ENCODE results near the gene PHF1.
"Not testable (repeated sequence)": the region's sequence is repeated elsewhere in the genome, so short reads cannot be mapped to it uniquely, and the experiment has no call there.

PHF1 gene

GRCh38 chr6:33373960-33374910, 36.6 kb upstream of the PHF1 start:
- H3K9ac ChIP-seq (ENCODE audit: low read length), result no peak overlapping the region
- no peaks in the 10 kb centered on the region for H3K9me2 ChIP-seq (ENCODE audit: low read depth, low read length)
- H3F3A ChIP-seq (ENCODE audit: insufficient read depth, low read length), result no peaks in the 10 kb centered on the region
- no peaks in the 10 kb centered on the region for H3K9me3 ChIP-seq (ENCODE audit: low read length)
- no peaks in the 10 kb centered on the region for H4K20me1 ChIP-seq (ENCODE audit: insufficient read depth, low read length)
- TF ChIP-seq EZH2 (IDR thresholded peaks at IDR 0.05; ENCODE audit: borderline replicate concordance, low read length), result no peak
- TF ChIP-seq CTCF (IDR thresholded peaks at IDR 0.05; ENCODE audit: low read length), result no peak
- H3K4me3 ChIP-seq (ENCODE audit: low read depth, low read length, poor library complexity, severe bottlenecking), result no peak overlapping the region
- H2AFZ ChIP-seq (ENCODE audit: low read length), result no peak overlapping the region
- no peaks in the 10 kb centered on the region; the same call in 1 of the 2 replicates for H3K36me3 ChIP-seq (ENCODE audit: insufficient read depth, low read length)
- H3K27me3 ChIP-seq (ENCODE audit: insufficient read depth, low read length), result no peaks in the 10 kb centered on the region; the same call in 1 of the 2 replicates
- no peak overlapping the region for H3K27ac ChIP-seq (ENCODE audit: low read depth, low read length, poor library complexity, severe bottlenecking)
- no peaks in the 10 kb centered on the region for H3K4me1 ChIP-seq (ENCODE audit: insufficient read depth, low read length, severe bottlenecking)
- no peaks in the 10 kb centered on the region for H3K79me2 ChIP-seq (ENCODE audit: insufficient read depth, low read length)
- H3K4me2 ChIP-seq (ENCODE audit: low read length), result no peak overlapping the region

- Histone ChIP-seq H3K4me2 (ENCODE audit: low read length) (no peak overlapping the region), H3K9ac (ENCODE audit: low read length) (no peak overlapping the region), H3K9me2 (ENCODE audit: low read depth, low read length) (no peaks in the 10 kb centered on the region), H3K9me3 (ENCODE audit: low read length) (no peaks in the 10 kb centered on the region), H4K20me1 (ENCODE audit: insufficient read depth, low read length) (no peaks in the 10 kb centered on the region), H3K36me3 (ENCODE audit: insufficient read depth, low read length) (no peaks in the 10 kb centered on the region; the same call in 1 of the 2 replicates), H3K79me2 (ENCODE audit: insufficient read depth, low read length) (no peaks in the 10 kb centered on the region), H3K4me1 (ENCODE audit: insufficient read depth, low read length, severe bottlenecking) (no peaks in the 10 kb centered on the region), H3F3A (ENCODE audit: insufficient read depth, low read length) (no peaks in the 10 kb centered on the region), H3K4me3 (ENCODE audit: low read depth, low read length, poor library complexity, severe bottlenecking) (no peak overlapping the region), H3K27ac (ENCODE audit: low read depth, low read length, poor library complexity, severe bottlenecking) (no peak overlapping the region), H3K27me3 (ENCODE audit: insufficient read depth, low read length) (no peaks in the 10 kb centered on the region; the same call in 1 of the 2 replicates), H2AFZ (ENCODE audit: low read length) (no peak overlapping the region)
- no peak for TF ChIP-seq EZH2 (IDR thresholded peaks at IDR 0.05; ENCODE audit: borderline replicate concordance, low read length)
- no peak for TF ChIP-seq CTCF (IDR thresholded peaks at IDR 0.05; ENCODE audit: low read length)
Measured at GRCh38 chr6:33375143-33375671, 35.6 kb upstream of the PHF1 start.

GRCh38 chr6:33377171-33377570, 33.6 kb upstream of the PHF1 start:
- Histone ChIP-seq H3K36me3 (ENCODE audit: insufficient read depth, low read length) (no peaks in the 10 kb centered on the region; the same call in 1 of the 2 replicates), H3K9ac (ENCODE audit: low read length) (no peak overlapping the region), H3K9me2 (ENCODE audit: low read depth, low read length) (no peaks in the 10 kb centered on the region), H3K27ac (ENCODE audit: low read depth, low read length, poor library complexity, severe bottlenecking) (no peak overlapping the region), H3K4me3 (ENCODE audit: low read depth, low read length, poor library complexity, severe bottlenecking) (no peak overlapping the region), H3K79me2 (ENCODE audit: insufficient read depth, low read length) (no peaks in the 10 kb centered on the region), H3K9me3 (ENCODE audit: low read length) (no peaks in the 10 kb centered on the region), H2AFZ (ENCODE audit: low read length) (no peak overlapping the region), H4K20me1 (ENCODE audit: insufficient read depth, low read length) (no peaks in the 10 kb centered on the region), H3K27me3 (ENCODE audit: insufficient read depth, low read length) (no peaks in the 10 kb centered on the region; the same call in 1 of the 2 replicates), H3K4me1 (ENCODE audit: insufficient read depth, low read length, severe bottlenecking) (no peaks in the 10 kb centered on the region), H3F3A (ENCODE audit: insufficient read depth, low read length) (no peaks in the 10 kb centered on the region), H3K4me2 (ENCODE audit: low read length) (no peak overlapping the region)
- TF ChIP-seq CTCF (IDR thresholded peaks at IDR 0.05; ENCODE audit: low read length), result no peak
- no peak for TF ChIP-seq EZH2 (IDR thresholded peaks at IDR 0.05; ENCODE audit: borderline replicate concordance, low read length)

- not testable (repeated sequence) for H2AFZ ChIP-seq (ENCODE audit: low read length); H3K4me2 ChIP-seq (ENCODE audit: low read length); H3K4me1 ChIP-seq (ENCODE audit: insufficient read depth, low read length, severe bottlenecking); H3K9me3 ChIP-seq (ENCODE audit: low read length); H3K27me3 ChIP-seq (ENCODE audit: insufficient read depth, low read length); H3K9ac ChIP-seq (ENCODE audit: low read length); H3K27ac ChIP-seq (ENCODE audit: low read depth, low read length, poor library complexity, severe bottlenecking); H3K36me3 ChIP-seq (ENCODE audit: insufficient read depth, low read length); H3K9me2 ChIP-seq (ENCODE audit: low read depth, low read length); H3K4me3 ChIP-seq (ENCODE audit: low read depth, low read length, poor library complexity, severe bottlenecking); H3F3A ChIP-seq (ENCODE audit: insufficient read depth, low read length); H4K20me1 ChIP-seq (ENCODE audit: insufficient read depth, low read length); H3K79me2 ChIP-seq (ENCODE audit: insufficient read depth, low read length)
Measured at GRCh38 chr6:33379184-33379583, 31.6 kb upstream of the PHF1 start.

Data from OCI-LY1 (cell line).